Measurements from ENCODE around the gene CTSO.
"Not testable (repeated sequence)": the region's sequence is repeated elsewhere in the genome, so short reads cannot be mapped to it uniquely, and the experiment has no call there.

CTSO gene

GRCh38 chr4:155956461-155956860 is 2.8 kb upstream of the CTSO start:
- no peak for DNase-seq (ENCODE audit: low read depth in 4 of 4, low spot score in 1 of 4)

- no peak for DNase-seq (ENCODE audit: low read depth in 4 of 4, low spot score in 1 of 4)
Observed at GRCh38 chr4:155954939-155955338, 1.3 kb upstream of the CTSO start.

GRCh38 chr4:155954118-155954685 is 536 bp upstream of the CTSO start:
- DNase-seq (ENCODE audit: low read depth in 4 of 4, low spot score in 1 of 4), result no peak

GRCh38 chr4:155952501-155952901 is 1.2 kb downstream of the CTSO start:
- DNase-seq (ENCODE audit: low read depth in 4 of 4, low spot score in 1 of 4), result no peak

- no peak for DNase-seq (ENCODE audit: low read depth in 4 of 4, low spot score in 1 of 4)
Observed at GRCh38 chr4:155950461-155950860, 3.2 kb downstream of the CTSO start.

- DNase-seq (ENCODE audit: low read depth in 4 of 4, low spot score in 1 of 4), result no peak
Observed at GRCh38 chr4:155948541-155948940, 5.1 kb downstream of the CTSO start.

- no peak for DNase-seq (ENCODE audit: low read depth in 4 of 4, low spot score in 1 of 4)
Observed at GRCh38 chr4:155946486-155946885, 7.2 kb downstream of the CTSO start.

- DNase-seq (ENCODE audit: low read depth in 4 of 4, low spot score in 1 of 4), result no peak
Observed at GRCh38 chr4:155944516-155944915, 9.2 kb downstream of the CTSO start.

GRCh38 chr4:155943605-155944291 is 9.9 kb downstream of the CTSO start:
- no peak for DNase-seq (ENCODE audit: low read depth in 4 of 4, low spot score in 1 of 4)

GRCh38 chr4:155941820-155942219 is 11.8 kb downstream of the CTSO start:
- DNase-seq (ENCODE audit: low read depth in 4 of 4, low spot score in 1 of 4), result no peak

GRCh38 chr4:155941085-155941790 is 12.4 kb downstream of the CTSO start:
- DNase-seq (ENCODE audit: low read depth in 4 of 4, low spot score in 1 of 4), result no peak

- no peak for DNase-seq (ENCODE audit: low read depth in 4 of 4, low spot score in 1 of 4)
Observed at GRCh38 chr4:155935389-155935986, 18.2 kb downstream of the CTSO start.

GRCh38 chr4:155934634-155935033 is 19.0 kb downstream of the CTSO start:
- not testable (repeated sequence) for DNase-seq (ENCODE audit: low read depth in 4 of 4, low spot score in 1 of 4)

GRCh38 chr4:155931634-155932033 is 22.0 kb downstream of the CTSO start:
- DNase-seq (ENCODE audit: low read depth in 4 of 4, low spot score in 1 of 4), result no peak

GRCh38 chr4:155930330-155930729 is 23.3 kb downstream of the CTSO start:
- DNase-seq (ENCODE audit: low read depth in 4 of 4, low spot score in 1 of 4), result no peak

- no peak for DNase-seq (ENCODE audit: low read depth in 4 of 4, low spot score in 1 of 4)
Observed at GRCh38 chr4:155929833-155930232, 23.8 kb downstream of the CTSO start.

GRCh38 chr4:155924637-155925036 is 29.0 kb downstream of the CTSO start:
- DNase-seq (ENCODE audit: low read depth in 4 of 4, low spot score in 1 of 4), result no peak

GRCh38 chr4:155921597-155921996 is 32.1 kb downstream of the CTSO start:
- no peak for DNase-seq (ENCODE audit: low read depth in 4 of 4, low spot score in 1 of 4)

GRCh38 chr4:155914782-155915181 is 38.9 kb downstream of the CTSO start:
- DNase-seq (ENCODE audit: low read depth in 4 of 4, low spot score in 1 of 4), result no peak

- DNase-seq (ENCODE audit: low read depth in 4 of 4, low spot score in 1 of 4), result no peak
Observed at GRCh38 chr4:155911905-155912304, 41.8 kb downstream of the CTSO start.

- no peak for DNase-seq (ENCODE audit: low read depth in 4 of 4, low spot score in 1 of 4)
Observed at GRCh38 chr4:155909615-155910226, 43.9 kb downstream of the CTSO start.
